Endothelial cell of umbilical vein (primary cell): ENCODE results near the gene ZNF423. TPM values are rescaled to one million over a fixed set of nuclear protein-coding genes. Genes with fewer than 3 reads are reported as not detected.

ENCODE experiments used
- BruUV-seq: library from RNA; stranded (reverse); fragments of 400-500 nt; replicated peaks from 2 replicates; lab custom pipeline; 2021; lab: Mats Ljungman, UMichigan
- CTCF ChIA-PET: fragments of 300-600, 350-600 bp; sonication (Branson Sonifier 250); formaldehyde crosslinking; loops from one replicate; lab custom pipeline; 2021; ENCODE audit warnings: antibody characterized with exemption, inconsistent platforms; lab: Charles Lee
- POLR2A ChIA-PET: fragments of 300-600, 350-600 bp; sonication (Branson Sonifier 250); formaldehyde crosslinking; loops from one replicate; lab custom pipeline; 2021; ENCODE audit warnings: antibody characterized with exemption, inconsistent platforms; lab: Charles Lee
- DNase-seq: peaks from one replicate; pipeline ENCODE4 v3.0.0-alpha.2; 2011; ENCODE audit warnings: low read depth, low spot score
- FAIRE-seq: peaks from 2 replicates; lab custom pipeline; 2011; peaks lifted over from hg19 to GRCh38; lab: Jason Lieb, UNC
- H2AFZ ChIP-seq: 2 replicates; pipeline ENCODE4 v1.6.0; 2012; ENCODE audit warnings: low read depth, low read length, control low read depth, inconsistent platforms
- H3K27ac ChIP-seq: 2 replicates; pipeline ENCODE4 v1.5.1; 2011; ENCODE audit warnings: low read depth, mild to moderate bottlenecking, control low read depth, low read length, moderate library complexity; ENCODE audit not compliant: insufficient read depth
- H3K27me3 ChIP-seq, 2 experiments: 2 replicates each; pipeline versions ENCODE4 v1.6.0 to v1.6.1; 2011; ENCODE audit warnings: low read length in 2 of 2, mixed read lengths in 1 of 2; ENCODE audit not compliant: control insufficient read depth in 2 of 2, insufficient read depth in 2 of 2
- H3K36me3 ChIP-seq, 2 experiments: 2 replicates in 1 of 2; 3 replicates in 1 of 2; pipeline ENCODE4 v1.5.1; 2011; ENCODE audit warnings: low read length in 2 of 2, mild to moderate bottlenecking in 1 of 2, moderate library complexity in 1 of 2; ENCODE audit not compliant: control insufficient read depth in 2 of 2, insufficient read depth in 2 of 2; ENCODE audit errors: extremely low read depth in 1 of 2
- H3K4me1 ChIP-seq: 3 replicates; pipeline ENCODE4 v1.5.1; 2011; ENCODE audit warnings: mild to moderate bottlenecking, low read length; ENCODE audit not compliant: control insufficient read depth, insufficient read depth; ENCODE audit errors: extremely low read depth
- H3K4me2 ChIP-seq: 2 replicates; pipeline ENCODE4 v1.6.1; 2011; ENCODE audit warnings: low read length, control low read depth, mixed read lengths; ENCODE audit not compliant: insufficient read depth
- H3K4me3 ChIP-seq, 3 experiments: fragments of 200-600 bp in 1 of 3; sonication (generic), shearing (Covaris generic) in 1 of 3; replicated peaks in 1 of 3; 2 replicates each; pipeline ENCODE4 v1.5.1; 2011 to 2016; ENCODE audit warnings: control low read depth in 3 of 3, low read length in 3 of 3, mild to moderate bottlenecking in 2 of 3, inconsistent platforms in 1 of 3, low read depth in 1 of 3, moderate library complexity in 1 of 3; ENCODE audit not compliant: insufficient read depth in 1 of 3
- H3K79me2 ChIP-seq: 2 replicates; pipeline ENCODE4 v1.6.0; 2012; ENCODE audit warnings: low read length, inconsistent platforms; ENCODE audit not compliant: control insufficient read depth, insufficient read depth
- H3K9ac ChIP-seq: replicated peaks from 2 replicates; pipeline ENCODE3; 2011; ENCODE audit warnings: low read length, control low read depth; ENCODE audit not compliant: insufficient read depth; ENCODE audit errors: extremely low read depth
- H3K9me1 ChIP-seq: replicated peaks from 3 replicates; pipeline ENCODE4 v1.6.0; 2011; ENCODE audit warnings: mild to moderate bottlenecking, low read length; ENCODE audit not compliant: control insufficient read depth, insufficient read depth; ENCODE audit errors: extremely low read depth
- H3K9me3 ChIP-seq: replicated peaks from 2 replicates; pipeline ENCODE4 v1.5.1; 2012; ENCODE audit warnings: low read length, inconsistent platforms; ENCODE audit not compliant: control insufficient read depth, insufficient read depth
- H4K20me1 ChIP-seq: replicated peaks from 2 replicates; pipeline ENCODE3; 2011; ENCODE audit warnings: mild to moderate bottlenecking, low read length; ENCODE audit not compliant: control insufficient read depth, insufficient read depth; ENCODE audit errors: extremely low read depth
- CTCF ChIP-seq, 2 donors: IDR thresholded peaks; 1 replicate in 1 of 2; 2 replicates in 1 of 2; pipeline ENCODE4 v1.5.1; 2011; ENCODE audit warnings: low read length in 2 of 2, mild to moderate bottlenecking in 2 of 2, moderate library complexity in 2 of 2, control low read depth in 1 of 2, inconsistent platforms in 1 of 2, low read depth in 1 of 2; ENCODE audit not compliant: insufficient read depth in 1 of 2; ENCODE audit errors: extremely low read depth in 1 of 2
- EZH2 ChIP-seq: IDR thresholded peaks from 2 replicates; pipeline ENCODE4 v1.6.1; 2012; ENCODE audit warnings: borderline replicate concordance, low read depth, mild to moderate bottlenecking, moderate library complexity, low read length, inconsistent platforms; ENCODE audit not compliant: severe bottlenecking
- FOS ChIP-seq: IDR thresholded peaks from 2 replicates; pipeline ENCODE4 v1.6.1; 2011; ENCODE audit warnings: mild to moderate bottlenecking, low read length, moderate library complexity, borderline replicate concordance; ENCODE audit not compliant: insufficient read depth
- GATA2 ChIP-seq: IDR thresholded peaks from 2 replicates; pipeline ENCODE4 v1.7.0; 2011; ENCODE audit warnings: low read depth, mild to moderate bottlenecking, moderate library complexity, mixed read lengths, low read length; ENCODE audit not compliant: insufficient read length, insufficient read depth
- JUN ChIP-seq: IDR thresholded peaks from 2 replicates; pipeline ENCODE4 v1.6.1; 2011; ENCODE audit warnings: borderline replicate concordance, low read depth; ENCODE audit not compliant: insufficient read length, insufficient read depth
- MYC ChIP-seq: IDR thresholded peaks from one replicate; pipeline ENCODE4 v1.6.1; 2011; ENCODE audit warnings: mild to moderate bottlenecking, low read depth, low read length
- POLR2A ChIP-seq: IDR thresholded peaks from 2 replicates; pipeline ENCODE4 v1.6.1; 2012; ENCODE audit warnings: low read depth, mild to moderate bottlenecking, control low read depth, low read length
- POLR2AphosphoS5 ChIP-seq: IDR thresholded peaks from 2 replicates; pipeline ENCODE4 v1.6.1; 2012; ENCODE audit warnings: low read depth, mild to moderate bottlenecking, control low read depth, low read length, moderate library complexity; ENCODE audit not compliant: insufficient read depth
- dilution Hi-C: fragments of 300-500 bp; cut with MboI; formaldehyde crosslinking; loops from one replicate; pipeline ENCODE4 v1.15.0; 2019; ENCODE audit warnings: low sequenced_read_pairs; ENCODE audit not compliant: extremely low pct_ligation_motif_present
- intact Hi-C: fragments of 100-400 bp; cut with micrococcal nuclease; formaldehyde crosslinking; loops from one replicate; pipeline ENCODE4 v1.10.0; 2022
- polyA plus RNA-seq, 4 experiments: library from polyadenylated mRNA; depleted of rRNA in 3 of 4; stranded (reverse) in 3 of 4; unstranded in 1 of 4; fragments of >200 nt; gene quantifications; 2 replicates each; pipeline versions ENCODE4 v1.2.1 to v1.2.3, GENCODE V29; 2011 to 2012; ENCODE audit warnings: missing spikeins in 1 of 4
- total RNA-seq: library from RNA; stranded (reverse); gene quantifications from 2 replicates; pipeline ENCODE4 v1.2.3, GENCODE V29; 2021
- TF ChIP-seq, protein P1 (sequence below): IDR thresholded peaks from 2 replicates; pipeline ENCODE4 v1.6.1; 2011; ENCODE audit not compliant: insufficient read depth, insufficient read length

ZNF423 gene
- total and polyA plus RNA-seq, 2 donors (not counting 3 experiments of a cell fraction or from before 2014, with no cell fraction given) = 2.2 to 8.1 TPM

GRCh38 chr16:49833796-49834530 lies 21.9 kb downstream of the ZNF423 start:
- ChIA-PET POLR2A (no interaction called here), CTCF (interaction anchor here (1.2 kb wide), 1 partner anchor 23 kb away, joined by 5 read pairs; no protein-coding TSS in a partner anchor)
- Histone ChIP-seq H3K79me2 (no peaks in the 10 kb centered on the region), H3K4me1 (peaks cover 2% of the 10 kb centered on the region), H3K9ac (no peak overlapping the region), H2AFZ (peak overlapping the region; percentile 9), H3K4me2 (no peak overlapping the region), H3K27me3 (peaks cover 1 to 3% of the 10 kb centered on the region in 2 experiments), H3K9me3 (no peaks in the 10 kb centered on the region), H3K36me3 (no peaks in the 10 kb centered on the region), H4K20me1 (no peaks in the 10 kb centered on the region), H3K9me1 (no peaks in the 10 kb centered on the region), H3K4me3 (no peak overlapping the region), H3K27ac (no peak overlapping the region)
- TF ChIP-seq POLR2A = no peak
- TF ChIP-seq FOS = no peak
- TF ChIP-seq GATA2 = no peak
- TF ChIP-seq EZH2 = no peak
- TF ChIP-seq CTCF (IDR thresholded peaks at IDR 0.05; ENCODE audit: extremely low read depth in 1 of 2, insufficient read depth in 1 of 2, low read depth in 1 of 2, low read length in 2 of 2) = no peak
- no peak for TF ChIP-seq MYC
- TF ChIP-seq, protein P1, sequence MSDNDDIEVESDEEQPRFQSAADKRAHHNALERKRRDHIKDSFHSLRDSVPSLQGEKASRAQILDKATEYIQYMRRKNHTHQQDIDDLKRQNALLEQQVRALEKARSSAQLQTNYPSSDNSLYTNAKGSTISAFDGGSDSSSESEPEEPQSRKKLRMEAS = no peak
- no peak for TF ChIP-seq JUN
- no peak for TF ChIP-seq POLR2AphosphoS5
- no TSS peak for BruUV-seq
- DNase-seq (no peak), FAIRE-seq (no peak)
- dilution Hi-C loops (no loop called here), intact Hi-C loops (no loop called here)
